GM12892 (cell line): ENCODE measurements around the gene FOXA1.

Source experiments
- DNase-seq: peaks from one replicate; pipeline ENCODE4 v3.0.0; 2011; ENCODE audit not compliant: insufficient read length
- FAIRE-seq: peaks from 2 replicates; lab custom pipeline; 2011; peaks lifted over from hg19 to GRCh38; lab: Jason Lieb, UNC
- POLR2A ChIP-seq: IDR thresholded peaks from 2 replicates; pipeline ENCODE4 v1.6.1; 2011; ENCODE audit warnings: low read depth, low read length, control low read depth
- POLR2AphosphoS5 ChIP-seq: IDR thresholded peaks from 2 replicates; pipeline ENCODE4 v1.6.1; 2011; ENCODE audit warnings: low read depth, low read length, control low read depth
- TAF1 ChIP-seq: IDR thresholded peaks from 2 replicates; pipeline ENCODE4 v1.6.1; 2011; ENCODE audit warnings: low read depth, mild to moderate bottlenecking, control low read depth, low read length, borderline replicate concordance

FOXA1 gene

GRCh38 chr14:37593511-37594237 is 1.4 kb downstream of the FOXA1 start:
- no peak for TF ChIP-seq POLR2AphosphoS5
- TF ChIP-seq POLR2A, result no peak
- TF ChIP-seq TAF1, result no peak
- DNase-seq (no peak), FAIRE-seq (no peak)

GRCh38 chr14:37592482-37593408 is 2.3 kb downstream of the FOXA1 start:
- DNase-seq (no peak), FAIRE-seq (no peak)
- TF ChIP-seq POLR2A (no peak), TAF1 (no peak), POLR2AphosphoS5 (no peak)

- no peak for FAIRE-seq
- no peak for DNase-seq
- TF ChIP-seq POLR2AphosphoS5 (no peak), TAF1 (no peak), POLR2A (no peak)
These were observed 3.0 kb downstream of the FOXA1 start for GRCh38 chr14:37591941-37592481.

GRCh38 chr14:37591311-37591940 is 3.6 kb downstream of the FOXA1 start:
- FAIRE-seq (no peak), DNase-seq (no peak)
- TF ChIP-seq POLR2A, result no peak
- no peak for TF ChIP-seq TAF1
- no peak for TF ChIP-seq POLR2AphosphoS5

- DNase-seq, result no peak
- no peak for TF ChIP-seq POLR2A
- TF ChIP-seq POLR2AphosphoS5, result no peak
- no peak for TF ChIP-seq TAF1
- FAIRE-seq, result no peak
These were observed 4.5 kb downstream of the FOXA1 start for GRCh38 chr14:37590428-37591139.

GRCh38 chr14:37589715-37590427 is 5.2 kb downstream of the FOXA1 start:
- DNase-seq (no peak), FAIRE-seq (no peak)
- no peak for TF ChIP-seq POLR2AphosphoS5
- no peak for TF ChIP-seq POLR2A
- no peak for TF ChIP-seq TAF1

GRCh38 chr14:37588956-37589714 is 5.9 kb downstream of the FOXA1 start:
- DNase-seq (no peak), FAIRE-seq (no peak)
- TF ChIP-seq POLR2A, result no peak
- no peak for TF ChIP-seq TAF1
- no peak for TF ChIP-seq POLR2AphosphoS5

- FAIRE-seq, result no peak
- DNase-seq, result no peak
- TF ChIP-seq POLR2A (no peak), POLR2AphosphoS5 (no peak), TAF1 (no peak)
These were observed 6.4 kb downstream of the FOXA1 start for GRCh38 chr14:37588667-37588955.

- DNase-seq (no peak), FAIRE-seq (no peak)
- TF ChIP-seq TAF1 (no peak), POLR2A (no peak)
These were observed 7.0 kb downstream of the FOXA1 start for GRCh38 chr14:37587881-37588666.
